GM18498 (cell line): ENCODE results near the gene MBNL3.
"Not testable (repeated sequence)": the region's sequence is repeated elsewhere in the genome, so short reads cannot be mapped to it uniquely, and the experiment has no call there.

Experiments used
- ATAC-seq: cut with Tn5 transposase; IDR thresholded peaks from one replicate; pipeline ENCODE4 v1.9.1; 2021; ENCODE audit warnings: mild to moderate bottlenecking, moderate library complexity; ENCODE audit not compliant: unreplicated experiment

The MBNL3 gene

GRCh38 chrX:132382068-132382467, 106.8 kb downstream of the MBNL3 start:
- ATAC-seq = no peak

DNA sequence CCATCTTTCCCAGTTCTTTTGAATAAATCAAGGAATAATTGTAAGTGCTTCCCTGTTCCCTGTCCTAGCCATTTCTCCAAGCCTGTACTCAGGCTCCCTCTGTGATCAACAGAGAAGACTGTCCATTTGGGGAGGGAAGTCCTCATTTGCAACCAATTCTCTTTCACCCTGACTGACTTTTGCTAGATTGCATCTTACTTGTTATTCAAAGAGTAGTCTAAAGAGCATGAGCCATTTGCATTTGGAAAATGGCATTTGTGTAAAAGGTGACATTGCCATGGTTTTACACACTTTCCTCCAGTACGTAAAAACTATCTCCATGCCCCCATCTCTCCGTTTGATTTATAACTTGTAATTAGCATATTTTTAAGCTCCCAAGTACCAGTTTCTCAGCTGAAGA, 110.6 kb downstream of the MBNL3 start:
- ATAC-seq = no peak

- no peak for ATAC-seq
These were observed 112.9 kb downstream of the MBNL3 start for GRCh38 chrX:132375941-132376340.

DNA sequence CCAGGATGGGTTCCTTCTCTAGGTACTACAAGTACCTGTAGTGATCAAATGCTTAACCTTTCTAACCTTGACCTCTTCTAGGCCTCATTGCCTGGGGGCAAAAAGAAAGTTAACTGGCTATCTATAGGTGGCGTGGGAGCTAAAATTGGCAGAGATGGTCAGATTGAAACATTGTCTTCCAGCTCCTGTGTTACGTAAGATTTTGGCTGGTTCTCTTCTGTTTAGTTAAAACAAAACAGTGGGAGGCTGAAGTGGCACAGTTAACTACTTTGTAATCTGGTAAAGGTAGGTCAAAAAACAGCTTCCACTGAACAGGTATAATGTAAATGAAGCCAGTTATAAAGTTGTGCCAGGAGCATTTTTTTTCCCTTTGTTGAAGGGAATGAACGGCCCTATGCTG, 115.2 kb downstream of the MBNL3 start:
- ATAC-seq = no peak

GRCh38 chrX:132369617-132370326, 119.1 kb downstream of the MBNL3 start:
- ATAC-seq = no peak

DNA sequence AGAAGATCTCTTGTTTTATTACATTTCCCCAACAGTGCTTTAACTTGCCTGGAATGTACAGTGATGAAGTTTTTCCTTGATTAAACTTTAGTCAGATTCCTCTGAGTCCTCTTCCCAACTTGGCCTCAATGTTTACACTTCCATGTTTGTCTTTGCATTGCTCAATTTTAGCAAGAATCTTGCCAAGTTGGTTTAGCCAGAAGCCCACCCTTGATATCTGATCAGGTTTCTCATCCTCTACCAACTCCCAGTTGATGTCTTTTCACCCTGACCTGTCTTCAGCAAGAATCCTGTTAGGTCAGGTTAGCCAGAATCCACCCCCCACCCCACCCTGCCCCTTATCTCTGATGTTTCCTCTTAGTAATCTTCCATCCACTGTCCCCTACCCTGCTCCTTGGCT, 120.9 kb downstream of the MBNL3 start:
- ATAC-seq = no peak

- no peak for ATAC-seq
These were observed 121.5 kb downstream of the MBNL3 start for GRCh38 chrX:132367314-132367713.

- ATAC-seq = no peak
These were observed 123.3 kb downstream of the MBNL3 start for GRCh38 chrX:132365490-132365889.

- no peak for ATAC-seq
These were observed 124.5 kb downstream of the MBNL3 start for GRCh38 chrX:132364313-132364712.

GRCh38 chrX:132353430-132353829, 135.4 kb downstream of the MBNL3 start:
- ATAC-seq = no peak

DNA sequence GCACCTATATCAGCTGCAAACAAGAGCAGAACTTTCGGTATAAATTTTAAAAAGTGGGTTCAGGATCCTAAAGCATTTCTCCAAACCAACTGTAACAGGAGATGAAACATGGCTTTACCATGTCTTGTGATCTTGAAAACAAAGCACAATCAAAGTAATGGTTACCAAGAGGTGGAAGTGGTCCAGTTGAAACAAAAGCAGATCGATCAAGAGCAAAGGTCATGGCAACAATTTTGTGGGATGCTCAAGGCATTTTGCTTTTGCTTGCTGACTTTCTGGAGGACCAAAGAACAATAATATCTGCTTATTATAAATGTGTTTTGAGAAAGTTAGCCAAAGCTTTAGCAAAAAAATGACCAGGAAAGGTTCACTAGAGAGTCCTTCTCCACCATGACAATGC, 152.7 kb downstream of the MBNL3 start:
- no peak for ATAC-seq

- no peak for ATAC-seq
These were observed 155.5 kb downstream of the MBNL3 start for GRCh38 chrX:132333351-132333750.

- ATAC-seq = no peak
These were observed 157.3 kb downstream of the MBNL3 start for GRCh38 chrX:132331532-132331931.

- no peak for ATAC-seq
These were observed 157.8 kb downstream of the MBNL3 start for GRCh38 chrX:132331000-132331399.

GRCh38 chrX:132330156-132330729, 158.6 kb downstream of the MBNL3 start:
- no peak for ATAC-seq

GRCh38 chrX:132326960-132327359, 161.9 kb downstream of the MBNL3 start:
- not testable (repeated sequence) for ATAC-seq
